GM21515 (cell line): Measurements from ENCODE around the gene UPF1.
"Not testable (repeated sequence)": the region's sequence is repeated elsewhere in the genome, so short reads cannot be mapped to it uniquely, and the experiment has no call there.

Experiments used
- ATAC-seq: cut with Tn5 transposase; IDR thresholded peaks from one replicate; pipeline ENCODE4 v1.9.1; 2021; ENCODE audit not compliant: unreplicated experiment

Gene UPF1

GRCh38 chr19:18895038-18895823 is 63.5 kb downstream of the UPF1 start:
- no peak for ATAC-seq

GRCh38 chr19:18895824-18896341 is 64.1 kb downstream of the UPF1 start, which contains the start of gene CERS1:
CERS1 (minus strand) TSS chr19:18896158; CDS start chr19:18896072, 86 bp downstream.
- no peak for ATAC-seq

GRCh38 chr19:18896421-18896841 is 64.7 kb downstream of the UPF1 start:
- ATAC-seq: no peak

GRCh38 chr19:18897094-18898029 is 65.6 kb downstream of the UPF1 start:
- no peak for ATAC-seq

GRCh38 chr19:18898081-18898606 is 66.4 kb downstream of the UPF1 start:
- no peak for ATAC-seq

GRCh38 chr19:18898607-18899408 is 67.0 kb downstream of the UPF1 start:
- no peak for ATAC-seq

- no peak for ATAC-seq
Observed at GRCh38 chr19:18899624-18900560, 68.1 kb downstream of the UPF1 start.

GRCh38 chr19:18900700-18901481 is 69.1 kb downstream of the UPF1 start:
- no peak for ATAC-seq

- ATAC-seq: no peak
Observed at GRCh38 chr19:18901491-18901890, 69.7 kb downstream of the UPF1 start.

GRCh38 chr19:18902519-18902918 is 70.8 kb downstream of the UPF1 start:
- ATAC-seq: not testable (repeated sequence)

- ATAC-seq: no peak
Observed at GRCh38 chr19:18903156-18904037, 71.6 kb downstream of the UPF1 start.

GRCh38 chr19:18904334-18905057 is 72.7 kb downstream of the UPF1 start:
- no peak for ATAC-seq

GRCh38 chr19:18905058-18905456 is 73.3 kb downstream of the UPF1 start:
- no peak for ATAC-seq

GRCh38 chr19:18905513-18906236 is 73.9 kb downstream of the UPF1 start:
- ATAC-seq: no peak

GRCh38 chr19:18906605-18907519 is 75.1 kb downstream of the UPF1 start:
- ATAC-seq: no peak
